PFSK-1 (cell line): ENCODE results near the gene NLRC3.

Source experiments
- FOXP2 ChIP-seq: optimal IDR thresholded peaks from 2 replicates; pipeline ENCODE3; 2011; ENCODE audit warnings: borderline replicate concordance, control low read depth, inconsistent platforms; ENCODE audit not compliant: insufficient read depth; ENCODE audit errors: extremely low read length, extremely low read depth
- POLR2AphosphoS5 ChIP-seq: IDR thresholded peaks from 2 replicates; pipeline ENCODE4 v1.6.1; 2012; ENCODE audit warnings: low read depth, mild to moderate bottlenecking, control low read depth, low read length, moderate library complexity
- SIN3A ChIP-seq: IDR thresholded peaks from 2 replicates; pipeline ENCODE4 v1.6.1; 2012; ENCODE audit warnings: mild to moderate bottlenecking, low read length, moderate library complexity, borderline replicate concordance; ENCODE audit not compliant: insufficient read depth
- TAF1 ChIP-seq: IDR thresholded peaks from 2 replicates; pipeline ENCODE4 v1.6.1; 2012; ENCODE audit warnings: low read length, control low read depth, borderline replicate concordance; ENCODE audit not compliant: insufficient read depth
- TF ChIP-seq, protein P1 (sequence below), 2 experiments: IDR thresholded peaks; 2 replicates each; pipeline versions ENCODE4 v1.6.1 to v1.8.0; 2011 to 2012; ENCODE audit warnings: low read depth in 2 of 2, low read length in 2 of 2, control low read depth in 1 of 2, inconsistent platforms in 1 of 2, mild to moderate bottlenecking in 1 of 2, moderate library complexity in 1 of 2; ENCODE audit not compliant: insufficient read depth in 1 of 2

NLRC3 gene

DNA sequence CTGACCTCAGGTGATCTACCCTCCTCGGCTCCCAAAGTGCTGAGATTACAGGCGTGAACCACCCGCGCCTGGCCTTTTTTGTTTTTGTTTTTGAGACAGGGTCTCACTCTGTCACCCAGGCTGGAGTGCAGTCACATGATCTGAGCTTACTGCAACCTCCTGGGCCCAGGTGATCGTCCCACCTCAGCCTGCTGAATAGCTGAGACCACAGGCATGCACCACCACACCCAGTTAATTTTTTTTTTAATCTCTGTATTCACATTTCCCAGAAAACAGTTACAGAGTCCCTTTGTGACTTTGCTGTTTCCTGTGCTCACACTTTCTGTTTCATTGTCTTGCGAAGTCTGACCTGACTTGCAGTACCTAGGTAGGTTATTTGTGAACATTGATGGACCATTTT, 73.7 kb downstream of the NLRC3 start:
- TF ChIP-seq FOXP2 (no peak), TAF1 (no peak), POLR2AphosphoS5 (no peak), SIN3A (no peak)
- TF ChIP-seq, protein P1, sequence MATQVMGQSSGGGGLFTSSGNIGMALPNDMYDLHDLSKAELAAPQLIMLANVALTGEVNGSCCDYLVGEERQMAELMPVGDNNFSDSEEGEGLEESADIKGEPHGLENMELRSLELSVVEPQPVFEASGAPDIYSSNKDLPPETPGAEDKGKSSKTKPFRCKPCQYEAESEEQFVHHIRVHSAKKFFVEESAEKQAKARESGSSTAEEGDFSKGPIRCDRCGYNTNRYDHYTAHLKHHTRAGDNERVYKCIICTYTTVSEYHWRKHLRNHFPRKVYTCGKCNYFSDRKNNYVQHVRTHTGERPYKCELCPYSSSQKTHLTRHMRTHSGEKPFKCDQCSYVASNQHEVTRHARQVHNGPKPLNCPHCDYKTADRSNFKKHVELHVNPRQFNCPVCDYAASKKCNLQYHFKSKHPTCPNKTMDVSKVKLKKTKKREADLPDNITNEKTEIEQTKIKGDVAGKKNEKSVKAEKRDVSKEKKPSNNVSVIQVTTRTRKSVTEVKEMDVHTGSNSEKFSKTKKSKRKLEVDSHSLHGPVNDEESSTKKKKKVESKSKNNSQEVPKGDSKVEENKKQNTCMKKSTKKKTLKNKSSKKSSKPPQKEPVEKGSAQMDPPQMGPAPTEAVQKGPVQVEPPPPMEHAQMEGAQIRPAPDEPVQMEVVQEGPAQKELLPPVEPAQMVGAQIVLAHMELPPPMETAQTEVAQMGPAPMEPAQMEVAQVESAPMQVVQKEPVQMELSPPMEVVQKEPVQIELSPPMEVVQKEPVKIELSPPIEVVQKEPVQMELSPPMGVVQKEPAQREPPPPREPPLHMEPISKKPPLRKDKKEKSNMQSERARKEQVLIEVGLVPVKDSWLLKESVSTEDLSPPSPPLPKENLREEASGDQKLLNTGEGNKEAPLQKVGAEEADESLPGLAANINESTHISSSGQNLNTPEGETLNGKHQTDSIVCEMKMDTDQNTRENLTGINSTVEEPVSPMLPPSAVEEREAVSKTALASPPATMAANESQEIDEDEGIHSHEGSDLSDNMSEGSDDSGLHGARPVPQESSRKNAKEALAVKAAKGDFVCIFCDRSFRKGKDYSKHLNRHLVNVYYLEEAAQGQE (IDR thresholded peaks at IDR 0.05; ENCODE audit: insufficient read depth in 1 of 2, low read depth in 2 of 2, low read length in 2 of 2) = no peak

- TF ChIP-seq POLR2AphosphoS5 = no peak
- TF ChIP-seq FOXP2 = no peak
- no peak for TF ChIP-seq TAF1
- TF ChIP-seq SIN3A = no peak
- TF ChIP-seq, protein P1 (IDR thresholded peaks at IDR 0.05; ENCODE audit: insufficient read depth in 1 of 2, low read depth in 2 of 2, low read length in 2 of 2) = no peak
These were observed 75.3 kb downstream of the NLRC3 start for GRCh38 chr16:3501783-3502400.

DNA sequence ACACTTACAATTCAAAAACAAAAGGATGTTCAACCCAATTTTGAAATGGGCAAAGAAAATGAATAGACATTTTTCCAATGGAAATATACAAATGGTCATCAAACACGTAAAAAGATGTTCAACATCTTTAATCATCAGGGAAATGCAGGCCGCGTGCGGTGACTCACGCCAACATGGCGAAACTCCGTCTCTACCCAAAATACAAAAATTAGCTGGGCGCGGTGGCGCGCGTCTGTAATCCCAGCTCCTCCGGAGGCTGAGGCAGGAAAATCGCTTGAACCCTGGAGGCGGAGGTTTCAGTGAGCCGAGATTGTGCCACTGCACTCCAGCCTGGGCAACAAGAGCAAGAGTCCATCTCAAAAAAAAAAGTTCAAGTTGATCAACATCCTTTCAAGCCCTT, 78.2 kb downstream of the NLRC3 start:
- TF ChIP-seq SIN3A (no peak), TAF1 (no peak), POLR2AphosphoS5 (no peak), FOXP2 (no peak)
- TF ChIP-seq, protein P1 (IDR thresholded peaks at IDR 0.05; ENCODE audit: insufficient read depth in 1 of 2, low read depth in 2 of 2, low read length in 2 of 2) = no peak

DNA sequence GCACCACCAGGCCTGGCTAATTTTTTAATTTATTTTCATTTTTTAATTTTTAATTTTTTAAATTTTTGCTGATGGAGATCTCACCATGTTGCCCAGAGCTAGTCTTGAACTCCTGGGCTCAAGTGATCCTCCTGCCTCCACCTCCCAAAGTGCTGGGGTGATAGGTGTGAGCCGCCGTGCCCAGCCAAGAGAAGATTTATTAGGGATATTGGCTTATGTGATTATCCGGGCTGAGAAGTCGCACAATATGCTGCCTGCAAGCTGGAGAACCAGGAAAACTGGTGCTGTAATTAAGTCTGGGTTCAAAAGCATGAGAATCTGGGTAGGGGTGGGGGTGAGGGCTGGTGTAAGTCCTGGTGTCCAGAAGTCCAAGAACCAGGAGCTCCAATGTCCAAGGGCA, 79.4 kb downstream of the NLRC3 start:
- TF ChIP-seq TAF1 = no peak
- TF ChIP-seq, protein P1 (IDR thresholded peaks at IDR 0.05; ENCODE audit: insufficient read depth in 1 of 2, low read depth in 2 of 2, low read length in 2 of 2) = no peak
- no peak for TF ChIP-seq FOXP2
- no peak for TF ChIP-seq POLR2AphosphoS5
- TF ChIP-seq SIN3A = no peak

DNA sequence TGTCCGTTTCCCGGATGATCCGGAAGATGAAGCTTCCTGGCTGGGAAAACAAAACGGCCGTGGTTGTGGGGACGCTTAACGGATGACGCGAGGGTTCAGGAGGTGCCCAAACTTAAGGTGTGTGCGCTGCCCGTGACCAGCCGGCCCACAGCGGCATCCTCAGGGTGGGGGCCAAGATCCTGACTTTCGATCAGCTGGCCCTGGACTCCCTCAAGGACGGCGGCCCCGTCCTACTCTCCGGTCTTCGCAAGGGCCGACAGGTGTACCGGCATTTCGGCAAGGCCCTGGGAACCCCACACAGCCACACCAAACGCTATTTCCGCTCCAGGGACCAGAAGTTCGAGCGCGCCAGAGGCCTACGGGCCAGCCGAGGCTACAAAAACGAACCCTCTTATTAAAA, 80.8 kb downstream of the NLRC3 start:
- TF ChIP-seq TAF1 = no peak
